CD4-positive, alpha-beta T cell treated with Interleukin-1 beta for 1 hour (primary cell): ENCODE measurements around the gene GGACT.

ENCODE experiments used
- DNase-seq, 2 donors: peaks; one replicate each; pipeline ENCODE4 v3.0.0-alpha.2; 2020 to 2022

The GGACT gene

DNA sequence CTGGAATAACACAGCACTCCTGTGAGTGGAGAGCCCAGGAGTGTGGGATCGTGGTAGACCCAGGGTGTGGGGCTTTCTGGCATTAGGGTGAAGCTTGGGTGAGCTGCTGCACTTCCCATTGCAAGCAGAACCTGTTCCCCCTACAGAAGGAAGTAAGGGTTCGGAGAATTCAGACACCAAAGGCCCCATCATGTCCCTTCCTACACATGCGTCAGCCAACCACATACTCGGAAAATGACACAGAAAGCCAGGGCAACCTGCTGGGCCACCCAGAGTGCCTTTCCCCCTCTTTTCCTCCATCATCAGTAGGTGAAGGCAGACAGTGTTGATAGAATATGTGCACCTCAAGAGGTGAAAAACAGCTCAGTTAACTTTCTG is 42.9 kb downstream of the GGACT start:
- DNase-seq: no peak

DNA sequence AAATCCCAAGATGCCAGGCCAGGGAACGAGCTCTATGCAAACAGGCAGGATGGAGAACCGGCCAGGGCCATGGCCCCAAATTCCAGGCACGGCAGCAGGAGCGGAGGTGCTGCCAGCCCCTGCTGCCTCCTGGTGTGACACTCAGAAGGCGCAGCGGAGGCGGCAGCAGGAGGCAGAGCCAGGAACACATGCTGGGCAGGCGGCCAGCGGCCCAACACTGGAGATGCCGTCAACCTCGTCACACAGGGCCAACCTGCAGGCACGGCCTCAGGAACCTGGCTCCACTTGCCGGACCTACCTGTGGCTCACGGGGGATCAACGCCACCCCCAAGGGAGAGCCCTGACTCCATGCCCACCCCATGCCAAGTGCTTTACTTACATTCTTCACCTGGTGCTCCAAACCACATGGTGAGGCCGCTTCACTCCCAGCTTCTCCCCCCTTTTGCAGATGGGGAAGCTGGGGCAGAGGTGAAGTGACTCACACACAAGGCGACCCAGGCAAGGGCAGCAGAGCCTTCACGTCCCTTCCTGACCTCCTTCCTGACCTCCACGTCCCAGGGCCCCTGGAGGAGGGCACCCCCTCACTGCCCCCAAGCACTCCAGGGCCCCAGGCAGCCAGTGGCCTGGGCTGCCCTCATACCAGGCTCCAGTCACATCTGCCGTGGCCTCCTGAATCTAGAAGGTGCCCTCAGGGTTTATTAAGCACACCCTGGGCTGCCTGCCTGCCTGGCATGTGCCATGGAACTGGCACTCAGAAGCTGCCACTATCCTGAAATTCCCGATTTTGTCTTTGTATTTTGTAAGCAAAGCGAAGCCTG is 43.5 kb downstream of the GGACT start:
- no peak for DNase-seq

DNA sequence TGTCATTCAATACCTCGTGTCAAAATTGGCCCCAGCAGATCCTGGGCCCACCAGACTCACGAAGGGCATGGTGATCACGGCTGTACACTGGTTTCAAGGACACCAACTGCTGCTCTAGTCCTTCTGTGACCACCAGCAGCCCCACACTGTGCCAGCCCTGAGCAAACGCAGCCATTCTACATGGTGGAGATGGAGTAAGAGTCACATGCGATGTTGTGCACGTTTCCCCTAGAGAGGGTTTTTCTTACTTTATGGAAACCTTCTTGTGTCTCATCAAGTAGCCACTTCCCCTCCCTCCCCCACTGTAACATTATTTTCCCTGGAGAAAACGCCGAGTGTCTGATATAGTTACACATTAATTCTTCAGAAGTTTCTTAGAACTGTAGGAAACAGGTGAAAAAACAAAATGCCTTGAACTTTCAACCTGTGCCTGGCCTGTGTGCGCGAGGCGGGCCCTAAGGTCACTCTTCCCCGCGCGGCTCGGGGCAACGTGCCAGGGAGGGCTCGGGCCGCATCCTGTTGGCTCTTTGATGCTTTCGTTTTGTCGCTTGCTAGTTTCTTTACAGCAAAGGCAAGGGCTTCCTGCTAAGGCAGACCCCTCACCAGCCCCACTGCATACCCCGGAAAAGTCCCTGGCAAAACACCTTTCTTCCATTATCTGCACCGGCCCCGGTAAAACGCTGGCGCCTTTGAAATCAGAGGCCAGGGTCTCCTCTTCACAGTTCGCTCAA is 44.6 kb downstream of the GGACT start:
- no peak for DNase-seq

DNA sequence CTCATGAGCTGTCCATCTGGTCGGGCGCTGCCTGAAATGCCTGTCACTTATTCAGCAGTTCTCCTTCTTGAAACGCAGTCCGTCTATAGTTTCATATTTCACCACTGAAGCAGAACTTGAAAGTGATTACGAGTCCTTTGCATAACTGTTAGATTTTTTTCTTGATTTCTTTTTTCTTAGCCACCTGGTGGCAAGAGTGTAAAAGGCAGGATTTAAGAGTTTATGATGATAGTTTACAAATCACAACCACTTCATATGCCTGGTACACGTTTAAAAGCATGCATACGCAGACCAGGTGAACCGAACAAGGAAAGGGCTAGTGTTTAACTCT is 45.8 kb downstream of the GGACT start:
- DNase-seq: peak in 1 of 2 donors; percentile 50

DNA sequence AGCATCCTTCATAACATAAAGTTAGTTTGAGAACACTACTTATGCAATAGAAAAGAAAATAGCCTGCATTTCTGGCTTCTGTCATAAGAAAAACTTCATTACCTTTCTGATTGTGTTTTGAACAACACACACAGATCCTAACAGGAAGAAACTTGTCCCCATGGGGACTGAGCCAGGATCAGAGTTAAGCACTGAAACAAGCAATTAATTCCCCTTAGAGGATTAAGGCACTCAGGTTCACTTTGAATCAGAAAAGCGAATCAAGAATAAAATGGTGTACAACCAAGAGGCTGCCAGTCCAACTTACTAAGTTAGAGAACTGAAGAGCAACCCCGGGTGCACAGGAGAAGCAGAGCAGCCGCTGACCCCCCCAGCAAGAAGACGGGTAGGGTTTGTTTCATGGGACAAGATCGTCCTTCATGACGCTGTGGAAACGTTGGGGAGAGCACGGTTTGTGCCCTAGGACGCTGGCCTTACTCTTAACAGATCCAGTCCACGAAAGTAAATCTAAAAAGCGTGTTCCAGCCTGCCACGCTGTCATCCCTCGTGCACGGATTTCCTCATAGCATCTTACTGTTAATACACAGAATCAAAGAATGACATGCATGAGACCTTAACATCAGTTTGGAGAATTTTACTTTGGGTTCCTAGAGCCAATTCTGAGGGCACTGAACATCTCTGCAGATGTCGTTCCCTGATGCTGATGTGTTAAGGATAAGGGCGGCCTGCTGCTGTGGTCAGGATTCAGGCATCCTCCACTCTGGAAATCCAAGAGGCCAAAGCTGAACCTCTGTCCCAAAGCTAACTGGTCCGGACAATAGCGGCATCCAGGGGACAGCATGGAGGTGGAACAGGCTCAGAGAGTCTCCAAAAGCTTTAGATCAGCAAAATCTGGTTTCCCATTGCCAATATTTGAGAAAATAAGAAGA is 46.4 kb downstream of the GGACT start:
- DNase-seq: no peak

DNA sequence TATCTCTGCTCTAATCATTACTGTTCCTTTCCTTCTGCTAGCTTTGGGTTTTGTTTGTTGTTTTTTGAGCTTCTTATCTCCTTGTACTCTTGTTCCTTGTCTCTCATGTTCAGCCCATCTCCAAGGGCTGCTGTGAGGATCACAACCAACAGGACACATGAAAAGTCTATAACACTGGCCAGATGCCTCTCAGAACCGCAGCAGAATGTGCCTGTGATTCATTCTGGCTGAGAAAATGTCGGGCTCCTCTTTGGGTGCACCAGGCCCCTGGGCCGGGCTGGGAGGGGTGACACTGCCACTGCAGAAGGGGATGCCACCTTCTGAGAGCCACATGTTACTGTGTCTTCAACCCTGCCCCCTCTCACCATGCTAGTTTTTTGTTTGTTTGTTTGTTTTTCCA is 48.0 kb downstream of the GGACT start:
- DNase-seq: no peak

DNA sequence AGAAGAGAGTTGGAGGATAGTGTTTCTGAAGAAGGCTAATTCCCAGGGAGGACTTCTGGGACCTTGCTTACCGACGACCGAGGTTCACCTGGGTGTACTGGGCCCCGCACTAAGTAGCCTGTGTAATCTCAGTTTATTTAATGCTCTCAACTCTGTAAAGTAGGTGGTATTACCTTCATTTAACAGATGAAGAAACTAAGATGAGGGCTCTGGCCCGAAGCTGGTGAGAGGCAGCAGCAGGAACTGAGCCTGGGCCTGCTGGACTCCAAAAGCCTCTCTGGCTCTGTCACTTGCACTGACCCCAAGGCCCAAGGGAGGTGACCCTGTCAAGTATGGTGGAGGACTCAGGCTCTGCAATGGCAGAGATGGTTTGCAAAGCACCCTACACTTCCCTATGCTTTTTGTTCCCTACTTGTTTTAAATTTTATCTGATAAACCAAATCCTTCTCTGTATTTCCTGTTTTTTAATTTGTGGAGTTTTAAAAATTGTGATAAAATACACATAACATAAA is 50.6 kb downstream of the GGACT start:
- no peak for DNase-seq

DNA sequence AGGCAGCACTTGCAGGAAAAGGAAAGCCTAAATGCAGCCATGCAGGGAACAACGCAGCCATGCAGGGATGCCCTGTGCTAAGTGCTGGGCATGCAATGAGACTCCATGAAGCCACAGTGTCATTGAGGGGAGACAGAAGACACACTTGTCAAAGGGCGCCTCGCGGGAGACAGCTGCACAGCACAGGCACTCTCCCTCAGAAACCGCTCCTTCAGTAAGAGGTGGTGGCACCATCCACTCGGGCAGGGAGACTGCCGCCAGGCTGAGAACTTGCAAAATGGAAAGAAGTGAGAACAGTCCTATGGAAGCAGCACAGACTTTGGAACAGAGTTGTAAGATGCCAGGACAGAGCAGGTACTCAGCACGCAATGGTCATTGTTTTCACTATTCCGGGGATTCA is 51.1 kb downstream of the GGACT start:
- DNase-seq: no peak

DNA sequence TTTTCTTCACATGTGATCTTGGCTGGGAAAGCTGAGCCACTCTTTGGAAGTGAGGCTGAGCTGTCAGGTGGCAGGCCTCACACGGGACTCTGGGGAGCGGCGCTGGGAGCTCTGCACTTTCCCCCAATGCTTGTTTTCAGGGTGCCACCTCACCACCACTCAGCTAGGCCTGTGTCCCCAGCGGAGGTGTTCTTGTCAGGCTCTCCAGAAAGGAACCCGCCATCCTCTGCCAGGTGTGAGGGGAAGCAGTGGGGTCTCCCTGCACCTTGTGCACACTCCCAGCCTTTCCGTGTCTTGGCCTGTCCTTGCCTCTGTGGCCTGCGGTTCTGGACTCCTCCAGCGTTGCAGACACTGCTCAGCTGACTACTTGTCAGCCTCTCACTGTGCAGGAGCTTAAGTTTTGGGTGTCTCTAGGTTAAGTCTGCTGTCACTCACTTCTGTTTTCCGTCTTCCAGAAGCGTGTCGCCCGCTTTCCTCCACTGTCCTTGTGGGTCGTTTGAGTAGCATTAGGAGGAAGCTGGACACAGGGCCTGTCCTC is 51.9 kb downstream of the GGACT start:
- no peak for DNase-seq

DNA sequence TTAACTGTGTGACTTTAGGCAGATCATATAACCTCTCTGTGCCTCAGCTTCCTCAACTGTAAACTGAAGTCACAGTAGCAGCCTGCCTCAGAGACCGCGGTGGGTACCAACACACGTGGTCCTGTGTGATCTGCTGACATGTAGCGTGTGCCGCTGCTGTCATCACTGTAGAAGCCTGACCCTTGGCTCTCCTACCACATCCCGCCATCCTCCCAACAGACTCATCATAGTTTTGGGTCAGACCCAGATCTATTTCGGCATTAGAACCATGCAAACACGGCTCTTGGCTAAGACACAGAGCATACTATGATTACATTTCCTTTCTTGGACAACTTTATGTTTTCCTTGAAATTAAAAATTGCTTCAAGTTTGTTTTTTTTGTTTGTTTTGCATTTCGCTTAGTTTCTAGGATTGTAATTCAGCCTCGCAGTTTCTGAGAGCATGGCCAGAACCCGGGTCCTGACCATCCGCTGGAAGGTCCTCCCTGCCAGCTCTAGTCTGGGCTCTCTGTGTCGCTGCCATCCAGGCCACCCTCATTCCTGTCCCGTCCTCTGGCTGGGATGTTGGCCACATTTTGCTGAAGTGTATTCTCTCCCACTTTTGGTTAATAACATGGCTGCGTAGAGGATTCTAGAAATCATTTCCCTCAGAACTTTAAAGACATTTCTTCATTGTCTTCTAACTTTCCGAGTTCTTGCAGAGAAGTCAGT is 53.0 kb downstream of the GGACT start:
- no peak for DNase-seq

DNA sequence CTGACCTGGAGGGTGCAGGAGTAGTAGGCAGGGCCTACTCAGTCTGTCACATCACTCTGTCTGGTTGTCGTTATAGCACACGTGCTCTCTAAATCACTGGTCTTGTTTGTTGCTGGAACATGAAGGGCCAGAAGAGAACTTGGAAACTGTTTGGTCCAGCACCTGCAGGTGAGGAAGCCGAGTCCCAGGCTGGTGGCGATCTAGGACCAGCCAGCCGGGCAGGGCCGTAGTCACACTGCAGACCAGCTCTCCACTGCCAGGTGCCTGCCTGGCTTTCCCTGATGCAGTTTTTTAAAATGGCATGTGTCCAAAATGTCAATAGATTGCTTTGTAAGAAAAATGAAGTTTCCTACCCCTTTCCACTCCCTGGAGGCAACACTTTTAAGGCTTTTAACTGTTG is 53.7 kb downstream of the GGACT start:
- DNase-seq: no peak

DNA sequence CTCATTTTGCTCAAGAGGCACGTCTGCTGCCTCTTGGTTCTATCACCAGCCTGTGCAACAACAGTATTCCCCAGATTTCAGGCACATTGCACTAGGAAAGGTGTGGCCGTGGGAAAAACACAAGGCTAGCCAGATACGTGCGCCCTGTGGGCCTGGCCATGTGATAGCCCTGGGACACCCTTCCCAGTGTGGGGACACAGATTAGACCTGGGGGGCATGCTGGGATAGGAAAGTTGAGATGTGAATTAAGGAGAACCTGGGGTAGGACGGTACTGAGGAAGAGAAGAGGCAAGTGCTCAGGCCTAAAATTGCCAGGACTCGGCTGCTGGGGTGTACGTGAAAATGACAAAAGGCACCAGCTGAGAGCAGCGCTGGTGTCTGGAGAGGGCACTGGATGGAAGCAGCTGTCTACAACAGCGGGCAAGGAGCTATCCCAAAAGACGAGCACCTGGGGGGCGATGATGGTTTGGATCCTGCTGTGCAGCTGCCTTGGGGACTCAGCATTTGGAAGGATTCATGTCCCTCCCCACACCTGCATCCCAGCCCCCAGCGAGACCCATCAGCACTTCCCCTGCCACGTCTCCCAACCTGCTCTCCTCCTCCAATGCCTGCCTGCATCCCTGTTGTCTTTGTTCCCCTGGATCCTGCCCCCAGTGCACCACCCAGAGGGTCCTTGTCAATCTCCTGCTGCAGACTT is 54.3 kb downstream of the GGACT start:
- no peak for DNase-seq

DNA sequence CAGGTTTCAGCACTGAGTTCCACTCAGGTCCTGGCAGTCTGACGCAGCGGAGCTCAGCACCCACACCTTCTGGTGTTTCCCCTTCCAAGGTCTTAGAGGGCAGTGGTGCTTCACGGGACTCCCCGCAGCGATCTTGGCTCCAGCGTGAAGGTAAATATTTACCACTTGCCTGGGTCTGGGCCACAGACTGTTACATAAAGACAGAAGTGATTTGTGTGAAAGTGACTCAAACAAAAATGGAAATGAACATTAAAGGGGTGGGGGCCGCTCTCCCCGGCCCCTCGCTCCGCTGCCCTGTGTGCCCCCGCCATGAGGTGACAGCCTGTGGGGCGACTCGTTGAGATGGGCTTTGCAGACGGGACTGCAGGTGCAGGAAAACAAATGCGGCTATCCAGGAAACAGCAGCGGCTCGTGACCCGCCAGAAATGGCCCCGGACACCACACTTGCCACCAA is 55.0 kb downstream of the GGACT start:
- DNase-seq: no peak

DNA sequence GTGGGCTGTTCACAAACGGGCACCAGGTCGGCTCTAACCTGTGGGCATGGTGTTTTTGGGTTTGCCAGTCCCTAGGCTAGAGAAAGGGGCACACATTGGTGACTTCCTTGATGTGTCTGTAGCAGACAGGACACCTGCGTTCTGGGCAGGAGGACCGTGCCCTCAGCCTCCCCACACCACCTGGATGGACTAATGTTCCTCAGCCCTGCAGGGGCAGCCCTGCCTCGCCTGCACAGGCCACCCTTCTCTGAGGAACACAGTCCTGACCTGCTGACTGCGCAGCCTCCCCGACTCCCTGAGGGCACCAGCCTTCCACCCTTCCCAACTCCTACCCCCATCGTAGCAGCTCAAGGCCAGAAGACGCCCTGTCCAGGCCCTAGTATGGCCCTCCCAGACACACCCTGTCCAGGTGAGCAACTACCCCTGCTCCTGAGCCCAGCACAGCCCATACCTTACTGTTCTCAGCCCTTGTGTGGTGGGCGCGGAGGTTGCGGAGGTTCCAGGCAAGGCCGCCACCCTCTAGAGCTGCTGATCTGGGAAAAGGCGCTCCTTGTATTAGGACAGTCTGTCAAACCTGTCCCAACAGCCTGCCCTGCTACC is 55.7 kb downstream of the GGACT start:
- no peak for DNase-seq

DNA sequence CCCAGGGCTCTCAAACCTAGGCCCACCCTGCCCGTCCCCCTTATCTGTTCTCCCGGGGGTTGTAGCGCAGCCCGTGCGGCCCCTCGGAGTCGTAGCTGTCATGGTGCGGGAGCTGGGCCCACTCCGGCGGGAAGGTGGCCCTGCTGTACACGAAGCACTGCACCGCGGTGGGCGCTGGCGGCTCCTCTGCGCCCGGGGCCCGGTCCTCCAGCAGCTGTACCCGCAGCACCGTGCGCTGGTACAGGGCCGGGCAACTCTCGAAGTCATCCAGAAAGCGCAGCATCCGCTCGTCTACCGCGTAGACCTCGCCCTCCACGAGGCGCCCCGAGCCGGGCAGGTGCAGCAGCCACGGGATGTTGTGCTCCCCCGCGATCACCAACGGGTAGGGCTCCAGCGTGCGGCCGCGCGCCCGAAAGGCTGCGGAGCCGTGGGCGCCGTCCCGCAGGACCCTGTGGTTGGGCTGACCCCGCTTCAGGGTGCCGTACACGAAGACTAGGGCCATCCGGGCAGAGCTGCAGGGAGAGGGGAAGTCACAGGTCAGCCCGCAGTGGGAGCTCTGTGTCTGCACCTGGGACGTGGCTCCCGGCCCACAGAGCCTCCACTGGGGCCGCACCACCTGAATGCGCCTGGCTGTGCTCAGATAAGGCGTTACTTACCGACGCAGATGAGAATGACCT is 56.4 kb downstream of the GGACT start:
- DNase-seq: no peak

DNA sequence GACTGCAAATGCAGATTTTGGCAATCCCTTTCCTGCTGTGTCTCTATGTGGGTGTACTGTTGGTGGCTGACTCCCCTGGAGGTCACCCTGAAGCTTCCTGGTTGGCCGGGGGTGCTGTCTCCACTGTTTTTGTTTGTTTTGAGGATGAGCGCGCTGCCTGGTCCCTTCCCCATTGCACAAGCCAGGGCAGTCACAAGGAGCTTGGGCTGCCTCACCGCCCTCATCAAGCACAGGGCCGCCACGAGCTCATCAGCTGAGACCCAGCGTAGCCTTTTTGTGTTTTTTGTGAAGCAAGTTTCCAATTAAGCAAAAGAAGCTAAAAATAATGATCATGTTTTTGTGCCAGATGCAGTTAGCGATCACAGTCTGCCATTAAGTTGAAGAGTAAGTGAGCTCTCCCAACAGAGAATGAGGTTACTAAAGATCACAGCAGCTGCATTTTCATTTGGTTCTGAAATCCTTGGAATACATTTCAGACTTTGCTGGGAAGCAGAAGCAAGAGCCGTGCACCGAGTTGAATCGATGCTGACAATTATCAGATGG is 57.8 kb downstream of the GGACT start:
- no peak for DNase-seq

DNA sequence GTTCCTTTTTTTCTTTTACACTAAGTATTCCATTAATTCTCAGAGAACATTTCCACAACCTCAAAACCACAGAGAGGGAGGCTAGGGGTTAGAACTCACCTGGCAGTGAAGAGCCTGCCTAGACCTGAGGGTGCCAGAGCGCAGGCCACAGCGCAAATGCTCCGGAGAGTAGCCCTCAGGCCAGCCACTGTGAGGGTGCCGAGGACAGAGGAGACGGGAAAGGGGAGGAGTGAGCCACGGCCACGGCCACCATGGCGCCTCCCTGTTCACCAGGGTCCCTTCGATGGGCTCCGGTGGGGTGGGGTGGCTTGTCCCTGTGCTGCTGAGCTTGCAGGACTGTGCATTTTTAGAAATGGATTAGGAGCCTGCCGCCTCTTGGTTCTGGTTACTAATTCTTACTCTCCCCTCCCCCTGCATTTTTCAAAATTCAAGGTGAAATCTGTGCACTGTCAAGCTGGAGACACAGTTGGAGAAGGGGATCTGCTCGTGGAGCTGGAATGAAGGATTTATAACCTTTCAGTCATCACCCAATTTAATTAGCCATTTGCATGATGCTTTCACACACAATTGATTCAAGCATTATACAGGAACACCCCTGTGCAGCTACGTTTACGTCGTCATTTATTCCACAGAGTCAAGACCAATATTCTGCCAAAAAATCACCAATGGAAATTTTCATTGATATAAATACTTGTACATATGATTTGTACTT is 58.8 kb downstream of the GGACT start:
- no peak for DNase-seq

DNA sequence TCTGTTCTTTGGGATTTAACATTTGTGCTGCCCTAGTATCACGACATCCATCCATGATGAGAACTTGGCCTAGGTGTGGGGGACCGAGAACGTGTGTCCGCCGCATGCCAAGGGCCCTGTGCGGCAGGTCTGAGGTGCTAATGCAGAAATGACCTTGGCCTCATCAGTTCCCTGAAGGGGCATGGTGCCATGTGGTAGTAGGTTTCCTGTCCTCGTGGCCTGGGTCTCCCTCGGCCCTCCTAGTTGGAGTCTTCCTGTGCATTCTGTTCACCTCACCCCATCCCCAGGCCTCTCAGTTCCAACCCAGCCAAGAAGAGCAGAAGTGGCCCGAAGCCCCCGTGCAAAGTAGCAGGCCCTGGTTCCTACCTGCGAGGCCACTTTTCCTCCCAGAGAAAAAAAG is 59.8 kb downstream of the GGACT start:
- no peak for DNase-seq

DNA sequence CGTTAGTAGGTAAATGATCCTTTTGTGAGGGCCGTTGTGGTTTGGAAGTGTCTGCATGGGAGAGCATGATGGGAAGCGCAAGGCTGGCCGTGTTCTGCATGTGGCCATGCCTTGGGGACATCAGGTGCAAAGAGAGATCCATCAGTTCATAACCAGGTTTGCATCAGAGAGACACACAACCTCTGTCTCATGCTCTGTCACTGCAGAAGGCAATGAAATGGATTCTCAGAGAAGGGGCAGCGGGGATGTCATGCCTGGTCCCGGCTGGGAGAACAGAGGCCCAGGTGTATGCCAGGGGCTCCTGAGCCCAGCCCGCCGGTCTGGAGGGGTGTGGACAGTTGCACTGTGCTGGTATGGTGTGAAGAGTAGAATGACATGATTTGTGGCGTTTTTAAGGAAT is 60.2 kb downstream of the GGACT start:
- no peak for DNase-seq

DNA sequence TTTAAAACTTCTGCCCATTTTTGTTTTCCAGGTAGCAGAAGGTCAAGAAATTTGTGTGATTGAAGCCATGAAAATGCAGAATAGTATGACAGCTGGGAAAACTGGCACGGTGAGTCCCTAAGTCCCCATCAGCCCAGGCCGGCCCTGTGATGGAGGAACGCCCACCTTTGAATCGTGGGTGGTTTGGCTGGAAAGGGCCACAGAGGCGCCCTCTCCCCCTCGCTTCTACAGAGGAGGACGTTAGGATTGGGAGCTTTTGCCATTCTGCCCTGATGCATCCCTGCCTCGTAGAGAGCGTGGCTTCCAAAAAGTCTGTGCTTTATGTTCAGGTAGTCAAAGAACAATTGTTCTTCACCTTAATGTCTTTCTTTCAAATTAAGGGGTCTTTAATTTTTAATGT is 60.9 kb downstream of the GGACT start:
- no peak for DNase-seq
